Liver (tissue), 3 donors: ENCODE results near the gene CNDP2.

ENCODE experiments used
- ATF3 ChIP-seq: IDR thresholded peaks from 2 replicates; pipeline ENCODE4 v1.6.1; 2016; ENCODE audit warnings: antibody characterized with exemption
- CTCF ChIP-seq: fragments of 150-350 bp; IDR thresholded peaks from 2 replicates; pipeline ENCODE4 v1.5.1; 2017; ENCODE audit warnings: improper control_type of control experiment, low read depth, low read length; ENCODE audit not compliant: missing input control
- FOXA1 ChIP-seq: IDR thresholded peaks from 2 replicates; pipeline ENCODE4 v1.6.1; 2016; ENCODE audit warnings: antibody characterized with exemption
- HNF4A ChIP-seq, 2 donors: conservative IDR thresholded peaks; 2 replicates each; pipeline ENCODE4 v1.6.1; 2016; ENCODE audit warnings: antibody characterized with exemption in 2 of 2, mild to moderate bottlenecking in 2 of 2
- HNF4G ChIP-seq: IDR thresholded peaks from 2 replicates; pipeline ENCODE4 v1.6.1; 2016; ENCODE audit warnings: antibody characterized with exemption
- JUND ChIP-seq, 2 donors: IDR thresholded peaks; 2 replicates each; pipeline ENCODE4 v1.6.1; 2016; ENCODE audit warnings: antibody characterized with exemption in 2 of 2
- MAX ChIP-seq: IDR thresholded peaks from 2 replicates; pipeline ENCODE4 v1.6.1; 2016; ENCODE audit warnings: antibody characterized with exemption
- RAD21 ChIP-seq, 2 donors: IDR thresholded peaks; 2 replicates each; pipeline ENCODE4 v1.6.1; 2016; ENCODE audit warnings: antibody characterized with exemption in 2 of 2, mild to moderate bottlenecking in 2 of 2
- REST ChIP-seq: IDR thresholded peaks from 2 replicates; pipeline ENCODE4 v1.6.1; 2016; ENCODE audit warnings: antibody characterized with exemption, mild to moderate bottlenecking
- SP1 ChIP-seq: IDR thresholded peaks from 2 replicates; pipeline ENCODE4 v1.6.1; 2018; ENCODE audit warnings: antibody characterized with exemption, mild to moderate bottlenecking
- TAF1 ChIP-seq: conservative IDR thresholded peaks from 2 replicates; pipeline ENCODE4 v1.6.1; 2016; ENCODE audit warnings: antibody characterized with exemption, mild to moderate bottlenecking
- YY1 ChIP-seq: IDR thresholded peaks from 2 replicates; pipeline ENCODE4 v1.6.1; 2016; ENCODE audit warnings: antibody characterized with exemption, mild to moderate bottlenecking
- ZBTB33 ChIP-seq: IDR thresholded peaks from 2 replicates; pipeline ENCODE4 v1.6.1; 2016; ENCODE audit warnings: antibody characterized with exemption
- donor health status: healthy.
- donor health status: healthy.

- TF ChIP-seq CTCF = no peak
- TF ChIP-seq ATF3 = no peak
- no peak for TF ChIP-seq YY1
- no peak for TF ChIP-seq FOXA1
- no peak for TF ChIP-seq TAF1
- TF ChIP-seq MAX = no peak
- no peak for TF ChIP-seq HNF4A (conservative IDR thresholded peaks at IDR 0.05)
- TF ChIP-seq RAD21 (IDR thresholded peaks at IDR 0.05) = no peak
- no peak for TF ChIP-seq REST
- no peak for TF ChIP-seq ZBTB33
- no peak for TF ChIP-seq SP1
- TF ChIP-seq HNF4G = no peak
- TF ChIP-seq JUND (IDR thresholded peaks at IDR 0.05) = no peak
Observed at GRCh38 chr18:74479486-74480148, 16.5 kb upstream of the CNDP2 start.
